OCI-LY3 (cell line): ENCODE measurements around the gene HIKESHI.

Experiments
- H2AFZ ChIP-seq: fragments of 200-600, 300-600 bp; shearing (Covaris generic); 2 replicates; pipeline ENCODE4 v1.6.0; 2014; ENCODE audit warnings: antibody characterized with exemption, low read depth, low read length
- H3K27ac ChIP-seq: fragments of 200-600, 300-600 bp; sonication (generic); 2 replicates; pipeline ENCODE4 v1.5.1; 2014; ENCODE audit warnings: mild to moderate bottlenecking, low read length, moderate library complexity, mixed read lengths
- H3K27me3 ChIP-seq: fragments of 200-600, 300-600 bp; sonication (generic); 2 replicates; pipeline ENCODE4 v1.6.1; 2014; ENCODE audit warnings: low read depth, low read length, mixed read lengths
- H3K36me3 ChIP-seq: fragments of 200-600, 300-600 bp; sonication (generic); replicated peaks from 2 replicates; pipeline ENCODE3; 2014; ENCODE audit warnings: low read depth, low read length, mixed read lengths
- H3K4me1 ChIP-seq: fragments of 300-600, 200-600 bp; sonication (generic); 2 replicates; pipeline ENCODE4 v1.6.1; 2014; ENCODE audit warnings: low read length, mixed read lengths
- H3K4me2 ChIP-seq: fragments of 200-600, 300-600 bp; sonication (generic); 2 replicates; pipeline ENCODE4 v1.6.1; 2014; ENCODE audit warnings: low read length, mixed read lengths
- H3K4me3 ChIP-seq: fragments of 300-600, 200-600 bp; sonication (generic); 2 replicates; pipeline ENCODE4 v1.5.1; 2014; ENCODE audit warnings: antibody characterized with exemption, mild to moderate bottlenecking, low read length, moderate library complexity
- H3K79me2 ChIP-seq: fragments of 300-600, 200-600 bp; shearing (Covaris generic); 2 replicates; pipeline ENCODE4 v1.6.1; 2014; ENCODE audit warnings: mild to moderate bottlenecking, low read length, mixed read lengths
- H3K9ac ChIP-seq: fragments of 300-600, 200-600 bp; shearing (Covaris generic); 2 replicates; pipeline ENCODE4 v1.6.0; 2014; ENCODE audit warnings: mild to moderate bottlenecking, low read length, moderate library complexity
- H3K9me3 ChIP-seq: fragments of 200-600, 300-600 bp; shearing (Covaris generic); 2 replicates; pipeline ENCODE4 v1.6.1; 2014; ENCODE audit warnings: low read length, mixed read lengths; ENCODE audit not compliant: insufficient read depth
- H4K20me1 ChIP-seq: fragments of 200-600, 300-600 bp; sonication (generic); 2 replicates; pipeline ENCODE4 v1.6.1; 2016; ENCODE audit warnings: low read length, mixed read lengths; ENCODE audit not compliant: insufficient read depth
- CTCF ChIP-seq: fragments of 200-600, 300-600 bp; sonication (generic); IDR thresholded peaks from 2 replicates; pipeline ENCODE4 v1.5.1; 2014; ENCODE audit warnings: antibody characterized with exemption, low read length, low read depth
- EZH2phosphoT487 ChIP-seq: fragments of 200-600 bp; shearing (Covaris generic); IDR thresholded peaks from 2 replicates; pipeline ENCODE4 v1.6.1; 2018; ENCODE audit warnings: antibody characterized with exemption, mixed run types, low read depth

The HIKESHI gene

GRCh38 chr11:86265194-86265593 is 36.8 kb upstream of the HIKESHI start:
- H3K27me3 ChIP-seq: no peaks in the 10 kb centered on the region
- TF ChIP-seq CTCF: no peak
- TF ChIP-seq EZH2phosphoT487: no peak
- no peak overlapping the region for H3K9ac ChIP-seq
- H3K27ac ChIP-seq: no peak overlapping the region
- H3K4me3 ChIP-seq: no peak overlapping the region
- H3K4me2 ChIP-seq: no peak overlapping the region
- H3K4me1 ChIP-seq: no peaks in the 10 kb centered on the region
- peaks cover 68% of the 10 kb centered on the region for H3K36me3 ChIP-seq
- no peak overlapping the region for H2AFZ ChIP-seq
- H3K79me2 ChIP-seq: peaks cover 13% of the 10 kb centered on the region
- peaks cover 14% of the 10 kb centered on the region for H4K20me1 ChIP-seq
- no peaks in the 10 kb centered on the region for H3K9me3 ChIP-seq

- H3K9me3 ChIP-seq: no peaks in the 10 kb centered on the region
- H3K4me1 ChIP-seq: peaks cover 7% of the 10 kb centered on the region
- no peak overlapping the region for H3K9ac ChIP-seq
- H3K36me3 ChIP-seq: peaks cover 72% of the 10 kb centered on the region
- H3K79me2 ChIP-seq: peaks cover 52% of the 10 kb centered on the region
- no peak overlapping the region for H3K4me3 ChIP-seq
- no peak overlapping the region for H2AFZ ChIP-seq
- peaks cover 50% of the 10 kb centered on the region for H4K20me1 ChIP-seq
- H3K27ac ChIP-seq: no peak overlapping the region
- TF ChIP-seq EZH2phosphoT487 (no peak), CTCF (no peak)
- H3K4me2 ChIP-seq: no peak overlapping the region
- H3K27me3 ChIP-seq: no peaks in the 10 kb centered on the region
Observed at GRCh38 chr11:86269645-86270044, 32.4 kb upstream of the HIKESHI start.

- no peak overlapping the region for H3K4me3 ChIP-seq
- no peaks in the 10 kb centered on the region for H3K27me3 ChIP-seq
- peaks cover 69% of the 10 kb centered on the region for H4K20me1 ChIP-seq
- TF ChIP-seq CTCF (peak; percentile 11; the same call in 1 of the 2 replicates), EZH2phosphoT487 (no peak)
- peaks cover 71% of the 10 kb centered on the region for H3K79me2 ChIP-seq
- no peak overlapping the region for H3K4me2 ChIP-seq
- H3K4me1 ChIP-seq: peaks cover 19% of the 10 kb centered on the region
- no peak overlapping the region for H3K9ac ChIP-seq
- H2AFZ ChIP-seq: no peak overlapping the region
- no peak overlapping the region for H3K27ac ChIP-seq
- H3K9me3 ChIP-seq: no peaks in the 10 kb centered on the region
- peaks cover 81% of the 10 kb centered on the region for H3K36me3 ChIP-seq
Observed at GRCh38 chr11:86274503-86274902, 27.5 kb upstream of the HIKESHI start.

GRCh38 chr11:86274999-86275398 is 27.0 kb upstream of the HIKESHI start:
- Histone ChIP-seq H3K27me3 (no peaks in the 10 kb centered on the region), H3K4me3 (no peak overlapping the region), H3K9ac (no peak overlapping the region), H3K36me3 (peaks cover 81% of the 10 kb centered on the region), H3K9me3 (no peaks in the 10 kb centered on the region), H3K79me2 (peaks cover 66% of the 10 kb centered on the region), H3K4me1 (peaks cover 19% of the 10 kb centered on the region), H3K4me2 (no peak overlapping the region), H4K20me1 (peaks cover 65% of the 10 kb centered on the region), H3K27ac (no peak overlapping the region), H2AFZ (no peak overlapping the region)
- no peak for TF ChIP-seq EZH2phosphoT487
- no peak for TF ChIP-seq CTCF
